HG02970 (cell line): ENCODE measurements around the gene REC8.

Experiments
- ATAC-seq: cut with Tn5 transposase; IDR thresholded peaks from one replicate; pipeline ENCODE4 v1.9.1; 2021; ENCODE audit warnings: mild to moderate bottlenecking, moderate library complexity, moderate number of reproducible peaks; ENCODE audit not compliant: unreplicated experiment, low FRiP score

REC8 gene

DNA sequence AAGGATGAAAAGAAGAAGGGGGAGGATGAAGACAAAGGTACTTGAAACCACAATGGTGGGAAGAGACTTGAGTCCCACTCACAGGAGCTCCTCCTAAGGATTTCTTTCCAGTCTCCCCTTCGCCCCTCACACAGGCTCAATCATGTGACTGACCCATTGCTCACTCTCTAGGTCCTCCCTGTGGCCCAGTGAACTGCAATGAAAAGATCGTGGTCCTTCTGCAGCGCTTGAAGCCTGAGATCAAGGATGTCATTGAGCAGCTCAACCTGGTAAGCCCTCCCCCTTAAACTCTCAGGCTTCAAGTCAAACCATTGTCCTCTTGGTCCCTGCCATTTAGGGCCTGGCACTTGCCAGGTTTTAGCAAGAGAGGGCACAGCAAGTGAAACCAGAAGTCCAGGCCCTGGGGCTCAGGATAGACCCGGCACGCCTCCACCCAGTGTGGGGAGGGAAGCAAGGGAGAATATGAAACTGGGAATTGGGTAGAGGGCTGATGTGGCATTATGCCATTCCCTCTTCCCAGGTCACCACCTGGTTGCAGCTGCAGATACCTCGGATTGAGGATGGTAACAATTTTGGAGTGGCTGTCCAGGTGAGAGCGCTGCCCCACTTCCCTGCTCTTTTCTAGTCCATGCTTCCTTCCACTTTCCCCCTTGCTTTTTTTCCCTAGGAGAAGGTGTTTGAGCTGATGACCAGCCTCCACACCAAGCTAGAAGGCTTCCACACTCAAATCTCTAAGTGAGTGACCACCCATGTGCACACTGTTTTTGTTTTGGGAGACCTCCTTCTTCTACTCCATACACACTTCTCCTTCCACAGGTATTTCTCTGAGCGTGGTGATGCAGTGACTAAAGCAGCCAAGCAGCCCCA is 34.1 kb upstream of the REC8 start:
- ATAC-seq = no peak

DNA sequence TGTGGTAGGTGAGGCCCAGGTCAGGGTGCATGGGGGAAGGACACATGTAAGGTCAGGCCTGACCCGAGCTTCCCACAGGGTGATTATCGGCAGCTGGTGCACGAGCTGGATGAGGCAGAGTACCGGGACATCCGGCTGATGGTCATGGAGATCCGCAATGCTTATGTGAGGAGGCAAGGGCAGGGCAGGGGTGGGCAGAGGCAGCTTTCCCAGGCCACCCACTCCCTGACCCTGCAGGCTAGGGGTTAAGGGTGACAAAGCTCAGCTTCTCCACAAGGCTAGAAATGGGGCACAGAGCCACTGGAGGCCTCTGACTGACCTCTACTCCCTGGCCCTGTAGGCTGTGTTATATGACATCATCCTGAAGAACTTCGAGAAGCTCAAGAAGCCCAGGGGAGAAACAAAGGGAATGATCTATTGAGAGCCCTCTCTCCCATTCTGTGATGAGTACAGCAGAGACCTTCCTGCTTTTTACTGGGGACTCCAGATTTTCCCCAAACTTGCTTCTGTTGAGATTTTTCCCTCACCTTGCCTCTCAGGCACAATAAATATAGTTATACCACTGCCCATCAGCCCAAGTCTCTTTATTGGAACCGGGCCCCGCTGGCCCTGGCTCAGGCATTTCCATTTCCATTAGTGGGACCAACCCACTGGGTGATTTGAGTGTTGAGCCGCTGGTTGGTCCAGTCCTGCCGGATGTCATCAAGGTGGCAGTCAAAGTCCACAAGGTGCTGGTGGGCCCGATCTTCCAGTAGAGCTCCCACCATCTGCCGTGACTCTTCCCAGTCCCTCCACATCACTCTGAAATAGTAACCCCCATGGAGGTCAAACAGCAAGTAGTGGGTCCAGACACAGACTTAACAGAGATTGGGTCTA is 33.2 kb upstream of the REC8 start:
- no peak for ATAC-seq

DNA sequence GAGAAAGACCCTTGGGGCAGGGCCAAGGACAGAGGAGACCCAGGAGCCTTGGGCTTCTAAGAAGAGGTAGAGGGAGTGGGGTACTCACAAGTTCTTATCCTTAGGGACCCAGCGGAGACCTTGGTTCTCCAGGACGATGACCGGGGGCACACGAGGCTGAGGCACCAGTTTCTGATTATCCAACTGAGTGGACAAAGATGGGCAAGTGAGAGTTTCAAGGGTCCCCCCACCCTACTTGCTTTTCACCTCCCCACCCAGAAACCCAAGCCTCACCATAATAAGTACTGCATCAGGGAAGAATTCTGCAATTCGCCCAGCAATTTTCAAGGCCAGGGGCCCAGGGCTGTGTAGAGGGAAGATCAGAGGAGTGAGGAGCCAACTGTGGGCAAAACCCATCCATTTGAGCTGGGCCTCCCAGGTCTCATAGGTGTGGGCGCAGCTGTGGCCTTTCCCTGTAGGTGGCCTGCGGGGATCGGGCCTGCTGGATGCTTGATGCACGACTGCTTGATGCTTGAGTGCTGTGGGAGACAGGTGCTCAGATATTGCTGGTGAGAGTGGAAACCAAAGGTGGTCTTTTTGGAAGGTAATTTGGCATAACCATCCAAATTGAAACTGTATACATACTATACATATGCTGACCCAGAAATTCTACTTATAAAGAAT is 32.5 kb upstream of the REC8 start:
- ATAC-seq = no peak

DNA sequence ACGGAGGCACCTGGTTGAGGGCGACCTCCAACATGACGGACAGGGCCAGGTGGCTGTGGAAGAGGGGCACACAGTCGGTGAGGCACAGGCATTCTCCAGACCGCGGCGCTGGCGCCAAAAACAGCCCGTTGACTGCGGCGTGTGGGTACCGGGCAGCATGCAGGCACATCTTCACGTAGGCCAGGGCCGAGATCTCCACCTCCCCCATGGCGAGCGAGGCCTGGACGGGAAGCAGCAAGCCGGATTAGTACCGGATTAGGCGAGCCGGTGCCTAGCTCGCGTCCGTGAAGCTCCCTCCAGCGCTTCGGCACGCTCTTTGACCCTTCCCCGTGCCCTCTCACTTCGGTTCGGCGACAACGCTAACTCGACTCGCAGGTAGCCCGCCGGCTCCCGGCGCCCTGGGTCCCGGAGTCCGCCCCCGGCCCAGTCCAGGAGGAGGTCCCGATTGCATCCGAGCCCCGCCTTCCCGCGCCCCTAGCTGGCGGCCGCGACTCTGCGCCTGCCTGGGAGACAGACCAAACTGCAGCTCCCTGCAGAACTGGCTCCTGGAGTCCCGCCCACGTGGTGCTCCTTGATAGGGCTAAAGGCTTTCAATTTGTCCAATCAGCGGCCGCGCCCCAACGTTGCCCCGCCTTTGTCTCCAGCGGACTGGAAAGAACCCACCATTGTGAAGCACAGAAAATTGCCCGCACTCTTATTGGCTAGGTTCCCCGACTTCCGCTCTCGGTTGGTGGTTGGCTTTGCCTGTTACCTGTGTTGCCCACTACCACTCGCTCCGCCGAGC is 30.6 kb upstream of the REC8 start, which contains the start of gene EMC9:
Gene EMC9 (minus strand): TSS at position 495 of the 784 bp plus-strand sequence. CDS start 287 bp downstream, at position 208.
- peak; percentile 84 for ATAC-seq

DNA sequence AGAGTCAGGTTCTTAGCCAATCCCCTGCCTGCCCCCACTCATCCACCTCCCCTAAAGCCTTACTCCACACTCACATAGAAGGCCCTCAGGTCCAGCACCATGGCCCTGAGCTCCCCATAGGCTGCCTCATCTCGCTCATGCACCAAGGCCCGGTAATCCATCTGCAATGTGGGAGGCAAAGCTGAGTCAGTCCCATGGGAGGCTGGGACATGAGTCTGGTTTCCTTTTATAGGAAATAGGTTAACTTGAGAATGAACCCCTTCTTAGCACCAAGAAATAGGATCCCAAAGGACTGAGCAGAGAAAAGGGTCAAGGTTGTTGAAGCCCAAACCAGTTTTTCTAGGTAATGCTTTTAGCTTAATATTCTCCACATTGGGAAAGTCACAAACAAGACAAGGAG is 28.4 kb upstream of the REC8 start:
- no peak for ATAC-seq

DNA sequence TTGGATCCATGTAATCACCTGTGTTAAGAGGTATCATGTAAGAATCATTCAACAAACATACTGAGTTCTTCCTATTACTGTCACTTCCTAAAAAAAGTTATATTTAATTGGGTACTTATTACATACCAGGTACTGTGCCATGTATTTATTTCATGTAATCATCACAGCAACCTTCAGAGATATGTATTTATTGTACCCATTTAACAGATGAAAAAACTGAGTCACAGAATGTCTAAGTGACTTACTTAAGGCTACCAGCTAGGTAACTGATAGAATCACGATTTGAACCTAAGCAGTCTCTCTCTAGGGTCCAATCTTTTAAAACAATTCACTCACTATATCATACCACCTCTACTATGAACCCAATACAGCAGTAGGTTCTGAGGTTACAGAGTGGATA is 27.4 kb upstream of the REC8 start:
- no peak for ATAC-seq

DNA sequence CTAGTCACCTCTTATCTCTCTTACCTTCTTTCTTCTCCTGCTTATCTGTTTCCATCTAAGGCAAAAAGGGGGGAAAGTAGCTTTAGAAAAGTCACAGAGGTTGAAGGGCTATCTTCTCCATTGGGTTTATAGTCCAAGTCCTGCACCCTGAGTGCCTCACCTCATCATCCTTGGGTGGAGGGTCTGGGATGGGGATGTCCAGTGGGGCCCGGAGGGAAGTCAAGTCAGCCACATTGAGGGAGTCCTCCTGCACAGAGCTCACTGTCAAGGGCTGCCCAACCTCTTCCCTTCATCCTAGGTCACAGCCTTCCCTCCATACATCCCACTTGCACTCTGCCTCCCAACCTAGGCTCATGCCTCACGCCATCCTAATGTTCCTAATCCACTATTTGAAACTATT is 26.7 kb upstream of the REC8 start:
- no peak for ATAC-seq

DNA sequence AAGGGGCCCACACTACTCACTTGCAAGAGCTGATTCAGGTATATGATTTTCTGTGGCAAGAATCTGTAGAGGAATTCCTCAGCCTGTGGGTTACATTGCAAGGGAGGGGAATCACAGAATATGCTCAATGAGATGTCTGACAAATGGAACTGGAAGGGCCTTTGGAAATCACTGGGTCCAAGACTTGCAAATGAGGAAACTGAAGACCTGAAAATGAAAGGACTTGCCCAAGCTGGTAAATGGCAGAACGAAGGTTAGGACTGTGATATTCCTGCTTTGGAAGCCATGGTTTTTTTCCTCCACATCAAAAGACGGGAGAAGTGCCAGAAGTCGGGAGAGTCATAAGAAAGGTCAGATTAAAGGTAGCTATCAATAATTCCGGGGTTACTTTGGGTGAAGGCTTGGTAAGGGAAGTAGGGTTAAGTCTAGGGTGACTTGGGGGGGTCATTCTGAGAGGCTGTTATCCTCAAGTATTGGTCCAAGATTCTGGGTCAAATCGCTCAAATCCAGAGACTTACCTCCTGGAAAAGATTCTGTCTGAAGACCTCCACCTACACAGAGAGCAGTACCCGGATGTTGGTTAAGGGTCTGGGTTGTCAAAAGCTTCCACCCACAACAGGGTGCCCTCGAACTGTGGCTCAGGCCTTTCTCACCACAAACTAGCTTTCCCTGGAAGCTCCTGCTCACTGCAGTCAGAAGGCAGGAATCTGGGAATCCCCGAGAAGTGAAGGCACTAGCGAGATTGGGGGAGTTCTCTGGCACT is 26.0 kb upstream of the REC8 start:
- no peak for ATAC-seq

DNA sequence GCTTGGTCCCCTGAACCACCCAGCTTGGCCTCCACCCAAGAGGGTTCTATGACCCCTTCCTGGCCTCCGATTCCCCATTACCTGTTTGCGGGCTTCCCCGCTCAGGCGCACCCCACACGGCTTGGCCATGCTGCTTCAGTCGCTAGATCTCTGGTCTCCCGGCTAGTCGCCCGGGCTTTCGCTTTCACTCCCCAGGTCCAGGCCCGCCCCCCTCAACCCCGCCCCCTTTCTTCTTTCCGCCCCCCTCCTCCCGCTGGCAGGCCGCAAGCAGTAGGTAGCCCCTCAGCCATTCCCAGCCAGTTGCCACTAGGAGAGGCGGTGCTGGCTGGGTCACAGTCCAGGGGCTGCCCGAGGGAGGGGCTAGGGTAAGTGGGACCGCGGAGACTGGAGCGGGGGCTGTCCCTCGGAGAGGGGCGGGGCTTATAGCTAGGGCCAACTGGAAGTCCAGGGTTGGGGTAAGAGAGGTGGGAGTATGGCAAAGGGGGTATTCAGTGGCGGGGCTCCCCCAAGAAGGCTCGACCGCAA is 25.4 kb upstream of the REC8 start, which contains the start of gene PSME2:
Gene PSME2 (minus strand): TSS at position 158 of the 525 bp plus-strand sequence. CDS start 29 bp downstream, at position 129.
- ATAC-seq = peak; percentile 53

DNA sequence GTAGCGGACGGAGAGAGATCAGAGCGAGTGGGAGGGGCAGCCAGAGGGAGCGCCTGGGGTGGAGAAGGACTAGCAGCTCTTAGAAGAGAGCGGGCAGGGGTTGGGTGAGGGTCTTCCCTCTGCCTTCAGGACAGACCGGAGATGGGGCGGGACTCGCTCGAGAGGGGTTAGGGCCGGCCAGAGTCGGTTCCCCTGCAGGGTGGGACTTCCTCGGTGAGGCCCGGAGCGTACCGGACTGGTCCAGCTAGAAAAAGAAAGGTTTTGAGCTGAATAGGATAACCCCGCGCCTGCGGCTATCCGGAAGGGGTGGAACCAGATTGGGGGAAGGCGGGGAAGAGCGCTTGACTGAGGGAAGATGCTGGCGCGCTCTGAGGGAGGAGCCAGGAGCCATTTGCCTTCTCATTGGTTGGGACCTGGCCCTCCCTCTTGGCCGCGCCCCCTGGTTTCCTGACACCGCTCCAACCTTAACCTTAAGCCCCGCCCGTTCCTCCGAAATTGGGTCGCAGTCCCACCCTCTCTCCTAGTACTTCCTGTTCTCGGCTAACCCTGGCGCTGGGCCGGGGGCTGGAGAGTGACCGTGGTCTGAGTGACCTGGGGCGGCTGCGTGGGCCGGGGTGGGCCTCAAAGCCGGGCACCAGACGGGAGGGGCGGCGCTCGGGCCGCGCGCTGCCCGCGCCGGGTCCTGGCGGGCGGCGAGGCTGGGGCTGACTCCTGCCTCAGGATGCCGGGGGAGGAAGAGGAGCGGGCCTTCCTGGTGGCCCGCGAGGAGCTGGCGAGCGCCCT is 24.7 kb upstream of the REC8 start, which contains the start of gene RNF31:
Gene RNF31 (plus strand): TSS at position 521 of the 783 bp plus-strand sequence. CDS start 201 bp downstream, at position 722.
- ATAC-seq = peak; percentile 78

DNA sequence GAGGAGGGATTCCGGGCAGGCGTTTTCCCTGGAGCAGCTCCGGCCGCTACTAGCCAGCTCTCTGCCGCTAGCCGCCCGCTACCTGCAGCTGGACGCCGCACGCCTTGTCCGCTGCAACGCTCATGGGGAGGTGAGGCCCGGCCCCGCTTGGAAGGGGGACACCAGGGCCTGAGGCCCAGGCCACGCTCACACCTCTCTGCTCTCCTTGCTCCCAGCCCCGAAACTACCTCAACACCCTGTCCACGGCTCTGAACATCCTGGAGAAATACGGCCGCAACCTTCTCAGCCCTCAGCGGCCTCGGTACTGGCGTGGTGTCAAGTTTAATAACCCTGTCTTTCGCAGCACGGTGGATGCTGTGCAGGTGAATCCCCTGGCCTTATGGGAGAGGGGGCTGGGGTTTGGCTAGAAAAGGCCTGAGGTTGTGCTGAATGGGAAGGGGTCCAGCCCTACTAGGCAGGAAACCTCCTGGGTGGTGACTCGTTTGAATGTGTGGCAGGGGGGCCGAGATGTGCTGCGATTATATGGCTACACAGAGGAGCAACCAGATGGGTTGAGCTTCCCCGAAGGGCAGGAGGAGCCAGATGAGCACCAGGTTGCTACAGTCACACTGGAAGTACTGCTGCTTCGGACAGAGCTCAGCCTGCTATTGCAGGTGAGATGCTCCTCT is 24.0 kb upstream of the REC8 start:
- ATAC-seq = peak; percentile 1

DNA sequence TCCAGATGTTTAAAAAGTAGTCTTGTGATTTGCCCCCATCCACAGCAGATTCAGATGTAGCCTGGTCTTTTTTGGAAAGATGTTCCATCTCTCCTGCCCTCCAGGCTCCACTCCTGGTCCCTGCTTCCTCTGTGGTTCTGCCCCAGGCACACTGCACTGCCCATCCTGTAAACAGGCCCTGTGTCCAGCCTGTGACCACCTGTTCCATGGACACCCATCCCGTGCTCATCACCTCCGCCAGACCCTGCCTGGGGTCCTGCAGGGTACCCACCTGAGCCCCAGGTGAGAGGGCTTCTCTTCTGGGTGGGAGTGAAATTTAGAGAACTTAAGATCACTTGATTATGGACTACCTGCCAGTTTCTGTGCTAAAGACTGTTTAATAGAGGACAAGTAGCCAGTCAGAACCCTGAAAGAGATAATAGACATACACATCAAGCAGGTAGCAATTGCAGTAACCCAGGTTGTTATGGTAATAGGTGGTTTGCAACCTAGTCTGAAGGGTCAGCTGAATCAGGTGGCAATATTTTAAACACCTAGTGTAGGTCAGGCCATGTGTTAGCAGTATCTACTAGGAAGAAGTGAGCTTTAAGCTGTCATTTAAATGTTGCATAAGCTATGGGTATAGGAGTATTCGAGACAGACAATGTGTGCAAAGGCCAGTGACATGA is 22.4 kb upstream of the REC8 start:
- no peak for ATAC-seq

DNA sequence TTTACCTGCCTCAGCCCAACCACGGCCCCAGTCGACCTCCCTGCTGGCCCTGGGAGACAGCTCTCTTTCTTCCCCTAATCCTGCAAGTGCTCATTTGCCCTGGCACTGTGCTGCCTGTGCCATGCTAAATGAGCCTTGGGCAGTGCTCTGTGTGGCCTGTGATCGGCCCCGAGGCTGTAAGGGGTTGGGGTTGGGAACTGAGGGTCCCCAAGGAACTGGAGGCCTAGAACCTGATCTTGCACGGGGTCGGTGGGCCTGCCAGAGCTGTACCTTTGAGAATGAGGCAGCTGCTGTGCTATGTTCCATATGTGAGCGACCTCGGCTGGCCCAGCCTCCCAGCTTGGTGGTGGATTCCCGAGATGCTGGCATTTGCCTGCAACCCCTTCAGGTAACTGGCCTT is 21.8 kb upstream of the REC8 start:
- ATAC-seq = no peak

DNA sequence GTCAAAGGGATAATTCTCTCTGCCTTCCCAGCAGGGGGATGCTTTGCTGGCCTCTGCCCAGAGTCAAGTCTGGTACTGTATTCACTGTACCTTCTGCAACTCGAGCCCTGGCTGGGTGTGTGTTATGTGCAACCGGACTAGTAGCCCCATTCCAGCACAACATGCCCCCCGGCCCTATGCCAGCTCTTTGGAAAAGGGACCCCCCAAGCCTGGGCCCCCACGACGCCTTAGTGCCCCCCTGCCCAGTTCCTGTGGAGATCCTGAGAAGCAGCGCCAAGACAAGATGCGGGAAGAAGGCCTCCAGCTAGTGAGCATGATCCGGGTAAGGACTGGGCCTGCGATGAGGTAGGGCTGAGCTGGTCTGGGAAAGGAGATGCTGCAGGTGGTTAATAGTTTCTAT is 21.3 kb upstream of the REC8 start:
- ATAC-seq = no peak

DNA sequence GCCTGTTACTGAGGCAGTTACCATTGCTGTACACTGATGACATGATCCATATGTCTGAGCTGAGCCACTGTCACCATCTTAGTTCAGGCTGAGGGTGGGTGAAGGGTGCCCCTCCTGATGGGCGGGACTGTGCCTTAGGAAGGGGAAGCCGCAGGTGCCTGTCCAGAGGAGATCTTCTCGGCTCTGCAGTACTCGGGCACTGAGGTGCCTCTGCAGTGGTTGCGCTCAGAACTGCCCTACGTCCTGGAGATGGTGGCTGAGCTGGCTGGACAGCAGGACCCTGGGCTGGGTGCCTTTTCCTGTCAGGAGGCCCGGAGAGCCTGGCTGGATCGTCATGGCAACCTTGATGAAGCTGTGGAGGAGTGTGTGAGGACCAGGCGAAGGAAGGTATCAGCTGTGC is 20.9 kb upstream of the REC8 start:
- no peak for ATAC-seq

DNA sequence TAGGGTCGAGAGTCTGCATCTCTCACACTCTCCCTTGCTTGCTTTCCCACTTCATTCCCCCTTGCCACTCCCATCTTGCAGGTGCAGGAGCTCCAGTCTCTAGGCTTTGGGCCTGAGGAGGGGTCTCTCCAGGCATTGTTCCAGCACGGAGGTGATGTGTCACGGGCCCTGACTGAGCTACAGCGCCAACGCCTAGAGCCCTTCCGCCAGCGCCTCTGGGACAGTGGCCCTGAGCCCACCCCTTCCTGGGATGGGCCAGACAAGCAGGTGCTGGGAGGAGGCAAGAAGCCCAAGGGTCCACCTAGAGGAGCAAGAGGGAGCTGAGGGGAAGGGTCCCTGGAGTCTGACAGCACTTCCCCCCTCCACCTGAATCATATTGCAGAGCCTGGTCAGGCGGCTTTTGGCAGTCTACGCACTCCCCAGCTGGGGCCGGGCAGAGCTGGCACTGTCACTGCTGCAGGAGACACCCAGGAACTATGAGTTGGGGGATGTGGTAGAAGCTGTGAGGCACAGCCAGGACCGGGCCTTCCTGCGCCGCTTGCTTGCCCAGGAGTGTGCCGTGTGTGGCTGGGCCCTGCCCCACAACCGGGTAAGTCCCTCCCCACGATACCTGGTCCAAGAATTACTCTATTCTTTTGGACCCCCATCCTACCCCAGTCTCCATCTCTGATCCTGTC is 20.3 kb upstream of the REC8 start:
- no peak for ATAC-seq

DNA sequence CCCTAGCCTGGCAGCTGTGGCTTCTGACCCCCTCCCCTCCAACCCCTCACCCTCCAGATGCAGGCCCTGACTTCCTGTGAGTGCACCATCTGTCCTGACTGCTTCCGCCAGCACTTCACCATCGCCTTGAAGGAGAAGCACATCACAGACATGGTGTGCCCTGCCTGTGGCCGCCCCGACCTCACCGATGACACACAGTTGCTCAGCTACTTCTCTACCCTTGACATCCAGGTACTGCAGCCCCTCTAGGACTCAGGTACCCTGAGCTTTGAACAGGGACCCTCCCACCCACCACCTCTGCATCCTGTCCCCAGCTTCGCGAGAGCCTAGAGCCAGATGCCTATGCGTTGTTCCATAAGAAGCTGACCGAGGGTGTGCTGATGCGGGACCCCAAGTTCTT is 16.8 kb upstream of the REC8 start:
- no peak for ATAC-seq
